GM21723 (cell line): ENCODE results near the gene COA7.
"Not testable (repeated sequence)": the region's sequence is repeated elsewhere in the genome, so short reads cannot be mapped to it uniquely, and the experiment has no call there.

ENCODE experiments used
- ATAC-seq: cut with Tn5 transposase; IDR thresholded peaks from one replicate; pipeline ENCODE4 v1.9.1; 2021; ENCODE audit warnings: mild to moderate bottlenecking, moderate library complexity; ENCODE audit not compliant: unreplicated experiment

COA7 gene

DNA sequence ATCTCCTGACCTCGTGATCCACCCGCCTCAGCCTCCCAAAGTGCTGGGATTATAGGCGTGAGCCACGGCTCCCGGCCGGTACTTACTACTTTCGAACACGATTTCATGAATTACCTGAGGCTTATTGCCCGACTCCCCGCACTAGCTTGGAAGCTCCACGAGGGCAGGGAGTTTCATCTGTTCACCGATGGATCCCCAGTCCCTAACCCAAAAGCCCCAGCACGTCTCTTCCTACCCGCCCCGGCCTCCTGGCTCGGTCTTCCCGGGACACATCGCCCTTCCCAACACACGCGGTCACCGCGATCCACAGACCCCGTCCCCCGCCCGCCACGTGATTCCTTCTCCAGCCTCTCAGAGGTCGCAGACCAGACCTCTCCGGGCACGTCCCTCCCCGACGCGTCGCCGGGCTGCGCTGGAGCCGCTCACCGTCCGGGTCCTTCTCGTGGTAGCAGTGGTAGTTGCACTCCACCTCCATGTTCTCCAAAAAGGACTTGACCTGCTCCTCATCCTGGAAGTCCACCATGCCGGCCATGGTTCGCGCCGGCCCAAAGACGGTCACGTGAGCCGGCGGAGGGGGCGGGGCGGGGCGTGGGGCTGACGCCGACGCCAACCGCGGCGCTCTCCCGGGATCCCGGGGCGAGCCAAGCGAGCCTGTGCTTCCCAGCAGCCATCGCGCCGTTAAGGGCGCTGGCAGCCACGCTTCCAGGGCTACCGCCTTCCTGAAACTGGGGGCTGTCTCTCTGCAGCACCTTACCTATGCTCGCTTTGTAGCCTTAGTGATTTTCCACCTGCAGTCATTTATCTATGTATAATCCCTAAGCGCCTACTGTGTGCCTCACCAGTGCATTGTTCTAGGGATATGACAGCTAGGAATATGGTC lies at the start of gene COA7:
Gene COA7, minus strand, starts transcription at position 553 of the 880 bp plus-strand sequence. Its CDS starts 21 bp downstream, at position 532.
- peak; percentile 45 for ATAC-seq

DNA sequence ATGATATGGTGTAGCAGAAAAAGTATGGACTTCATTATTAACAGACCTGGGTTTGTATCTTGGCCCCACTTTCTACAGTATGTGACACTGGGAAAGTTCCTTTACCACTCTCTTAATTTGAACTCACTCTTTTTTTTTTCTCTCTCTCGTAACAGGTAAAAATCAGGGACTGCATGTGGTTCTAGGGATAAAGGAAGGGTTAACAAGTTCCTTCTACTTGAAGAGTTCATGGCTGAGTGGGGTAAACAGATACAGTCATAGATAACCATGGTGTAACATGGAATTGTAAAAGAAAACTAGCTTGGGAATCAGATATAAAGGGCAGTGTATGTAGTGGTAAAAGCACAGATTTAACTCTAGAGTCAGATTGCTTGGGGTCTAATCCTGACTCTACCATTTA lies 49.3 kb upstream of the COA7 start:
- no peak for ATAC-seq

- ATAC-seq: no peak
Measured at GRCh38 chr1:52746189-52746588, 48.0 kb upstream of the COA7 start.

- no peak for ATAC-seq
Measured at GRCh38 chr1:52741259-52741658, 43.1 kb upstream of the COA7 start.

- no peak for ATAC-seq
Measured at GRCh38 chr1:52739699-52740467, 41.7 kb upstream of the COA7 start.

GRCh38 chr1:52738893-52739292 lies 40.7 kb upstream of the COA7 start:
- ATAC-seq: no peak

DNA sequence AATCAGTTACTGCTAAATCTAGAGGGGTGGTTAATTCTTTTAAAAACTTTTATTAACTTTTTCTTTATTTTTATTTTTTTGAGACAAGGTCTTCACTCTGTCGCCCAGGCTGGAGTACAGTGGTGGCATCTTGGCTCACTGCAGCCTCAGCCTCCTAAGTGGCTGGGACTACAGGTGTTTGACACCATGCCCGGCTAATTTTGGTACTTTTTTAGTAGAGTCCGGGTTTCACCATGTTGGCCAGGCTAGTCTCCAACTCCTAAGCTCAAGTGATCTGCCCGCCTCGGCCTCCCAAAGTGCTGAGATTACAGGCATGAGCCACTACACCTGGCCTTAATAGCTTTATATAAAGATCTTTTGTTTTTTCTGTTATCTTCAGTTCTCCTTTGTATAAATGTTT lies 40.0 kb upstream of the COA7 start:
- no peak for ATAC-seq

GRCh38 chr1:52735371-52735770 lies 37.2 kb upstream of the COA7 start:
- not testable (repeated sequence) for ATAC-seq

- ATAC-seq: no peak
Measured at GRCh38 chr1:52733368-52733767, 35.2 kb upstream of the COA7 start.

DNA sequence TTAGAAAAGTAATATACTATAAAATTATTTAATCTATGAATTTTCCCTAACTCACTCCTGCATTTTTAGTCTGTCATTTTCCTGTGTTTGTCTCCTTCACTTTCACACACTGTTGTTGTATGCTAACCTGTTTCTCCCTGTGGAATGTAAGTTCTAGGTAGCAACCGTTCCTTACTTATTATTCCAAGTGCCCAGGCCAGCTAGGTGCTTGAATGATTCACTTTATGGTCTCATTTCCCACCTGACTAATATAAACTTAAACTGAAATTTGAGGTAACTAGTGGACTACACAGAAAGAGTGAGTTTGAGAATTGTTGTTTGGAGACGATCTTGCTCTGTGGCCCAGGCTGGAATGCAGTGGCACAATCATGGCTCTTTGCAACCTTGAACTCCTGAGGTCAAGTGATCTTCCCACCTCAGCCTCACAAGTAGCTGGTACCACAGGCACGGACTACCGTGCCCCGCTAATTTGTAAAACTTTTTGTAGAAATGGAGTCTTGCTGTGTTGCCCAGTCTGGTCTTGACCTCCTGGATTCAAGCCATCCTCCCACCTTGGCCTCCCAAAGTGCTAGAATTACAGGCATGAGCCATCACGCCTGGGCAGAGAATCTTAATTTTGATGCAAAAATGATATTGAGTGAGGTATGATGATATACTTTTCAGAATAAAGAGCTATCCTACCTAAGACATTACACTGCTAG lies 30.0 kb upstream of the COA7 start:
- no peak for ATAC-seq

- ATAC-seq: no peak
Measured at GRCh38 chr1:52727114-52727586, 29.0 kb upstream of the COA7 start.

- ATAC-seq: peak; percentile 91
Measured at GRCh38 chr1:52726265-52727113, 28.3 kb upstream of the COA7 start, which contains the start of gene ZYG11B. Gene ZYG11B, plus strand, starts transcription at chr1:52726453. Its CDS starts 201 bp downstream, at chr1:52726654.

GRCh38 chr1:52725903-52726264 lies 27.7 kb upstream of the COA7 start:
- no peak for ATAC-seq

GRCh38 chr1:52723260-52723659 lies 25.1 kb upstream of the COA7 start:
- no peak for ATAC-seq

DNA sequence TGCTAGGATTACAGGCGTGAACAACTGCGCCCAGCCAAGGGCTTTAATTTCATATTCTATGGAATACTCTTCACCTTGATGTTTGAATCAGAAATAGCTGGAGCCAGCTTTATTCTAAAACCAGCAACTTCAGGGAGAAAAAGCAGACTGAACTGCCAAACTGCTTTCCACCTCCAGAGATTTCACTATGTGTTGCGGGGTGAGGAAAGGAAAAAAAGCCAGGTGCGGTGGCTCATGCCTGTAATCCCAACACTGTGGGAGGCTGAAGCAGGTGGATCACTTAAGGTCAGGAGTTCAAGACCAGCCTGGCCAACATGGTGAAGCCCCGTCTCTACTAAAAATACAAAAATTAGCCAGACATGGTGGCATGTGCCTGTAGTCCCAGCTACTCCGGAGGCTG lies 17.1 kb upstream of the COA7 start:
- ATAC-seq: not testable (repeated sequence)

DNA sequence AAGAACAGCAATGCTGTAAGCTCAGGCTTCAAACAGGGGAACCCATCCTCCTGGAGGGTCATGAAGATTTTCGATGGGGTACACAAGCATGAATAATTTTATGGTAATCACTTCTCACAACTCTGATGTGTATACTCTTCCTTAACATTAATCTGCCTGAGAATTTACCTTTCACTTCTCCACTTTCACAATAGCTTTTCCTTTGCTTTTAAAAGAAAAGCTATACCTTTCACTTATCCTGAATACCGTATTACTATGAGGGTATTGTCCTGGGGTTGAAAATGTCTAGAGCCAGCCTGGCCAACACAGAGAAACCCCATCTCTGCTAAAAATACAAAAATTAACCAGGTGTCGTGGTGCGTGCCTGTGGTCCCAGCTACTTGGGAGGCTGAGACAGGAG lies 15.4 kb upstream of the COA7 start:
- no peak for ATAC-seq

GRCh38 chr1:52709016-52709415 lies 10.9 kb upstream of the COA7 start:
- ATAC-seq: no peak

DNA sequence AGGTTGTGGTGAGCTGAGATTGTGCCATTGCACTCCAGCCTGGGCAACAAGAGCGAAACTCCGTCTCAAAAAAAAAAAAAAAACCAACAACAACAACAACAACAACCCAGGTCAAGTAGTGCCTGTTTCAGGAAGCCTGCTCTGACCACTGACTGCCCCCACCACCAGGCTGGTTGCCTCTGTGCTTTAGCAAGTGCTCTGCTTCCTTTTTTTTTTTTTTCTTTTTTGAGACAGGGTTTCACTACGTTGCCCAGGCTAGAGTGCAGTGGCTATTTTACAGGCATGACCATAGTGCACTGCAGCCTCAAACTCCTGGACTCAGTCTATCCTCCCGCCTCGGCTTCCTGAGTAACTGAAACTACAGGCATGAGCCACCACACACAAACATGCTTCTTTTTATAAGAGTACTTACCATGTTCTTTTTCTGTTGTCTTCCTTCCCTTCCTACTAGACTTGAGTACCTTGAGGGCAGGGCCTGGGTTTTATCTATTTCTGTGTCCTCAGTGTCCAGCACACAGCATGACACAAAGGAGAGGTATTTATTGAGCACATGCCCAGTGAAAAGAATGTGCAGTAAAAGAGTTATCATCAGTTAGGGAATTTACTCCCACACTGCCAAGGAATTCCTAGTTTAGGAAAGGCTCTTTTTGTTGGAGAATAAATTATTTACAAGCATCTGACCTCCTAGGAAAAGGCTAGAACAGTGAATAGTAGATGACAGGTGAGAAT lies 9.9 kb upstream of the COA7 start:
- no peak for ATAC-seq
